HepG2 (cell line): ENCODE measurements around the gene BTRC. TPM values are rescaled to one million over a fixed set of nuclear protein-coding genes. Genes with fewer than 3 reads are reported as not detected.

ENCODE experiments used
- EED ChIP-seq: sonication (generic); formaldehyde crosslinking; IDR thresholded peaks from 2 replicates; pipeline ENCODE4 v1.5.0; 2020; ENCODE audit warnings: mild to moderate bottlenecking, missing genetic modification reagents
- HNF4A ChIP-seq: sonication (generic); formaldehyde crosslinking; IDR thresholded peaks from 2 replicates; pipeline ENCODE4 v1.4.0; 2020; ENCODE audit warnings: missing genetic modification reagents
- MAF1 ChIP-seq: sonication (generic); formaldehyde crosslinking; IDR thresholded peaks from 2 replicates; pipeline ENCODE4 v1.5.0; 2020; ENCODE audit warnings: missing genetic modification reagents, borderline replicate concordance
- MED8 ChIP-seq: sonication (generic); formaldehyde crosslinking; IDR thresholded peaks from 2 replicates; pipeline ENCODE4 v1.8.1; 2023; ENCODE audit warnings: mild to moderate bottlenecking, missing genetic modification reagents; ENCODE audit not compliant: insufficient replicate concordance
- SKI ChIP-seq: fragments of 450-650 bp; IDR thresholded peaks from one replicate; pipeline ENCODE4 v1.6.1; 2018; ENCODE audit warnings: mild to moderate bottlenecking; ENCODE audit not compliant: partially characterized antibody
- ZBTB49 ChIP-seq: sonication (generic); formaldehyde crosslinking; IDR thresholded peaks from 2 replicates; pipeline ENCODE4 v1.4.0; 2020; ENCODE audit warnings: missing genetic modification reagents, borderline replicate concordance
- ZNF124 ChIP-seq: sonication (generic); formaldehyde crosslinking; IDR thresholded peaks from 2 replicates; pipeline ENCODE4 v1.4.0; 2020; ENCODE audit warnings: missing genetic modification reagents
- ZNF136 ChIP-seq: sonication (generic); formaldehyde crosslinking; IDR thresholded peaks from 2 replicates; pipeline ENCODE4 v1.8.1; 2022; ENCODE audit warnings: low read depth, mild to moderate bottlenecking, moderate library complexity, missing genetic modification reagents
- ZNF20 ChIP-seq: sonication (generic); formaldehyde crosslinking; IDR thresholded peaks from 2 replicates; pipeline ENCODE4 v1.4.0; 2020; ENCODE audit warnings: mild to moderate bottlenecking, moderate library complexity, missing genetic modification reagents
- ZNF205 ChIP-seq: IDR thresholded peaks from 2 replicates; pipeline ENCODE4 v1.6.1; 2018; ENCODE audit warnings: missing biosample characterization, missing genetic modification reagents
- ZNF3 ChIP-seq: IDR thresholded peaks from 2 replicates; pipeline ENCODE4 v1.7.0; 2017; ENCODE audit warnings: inconsistent platforms
- ZNF333 ChIP-seq: sonication (generic); formaldehyde crosslinking; IDR thresholded peaks from 2 replicates; pipeline ENCODE4 v1.4.0; 2020; ENCODE audit warnings: mild to moderate bottlenecking, missing genetic modification reagents, borderline replicate concordance
- polyA plus RNA-seq, 8 experiments: library from polyadenylated mRNA; depleted of rRNA in 3 of 8; stranded (reverse) in 7 of 8; unstranded in 1 of 8; fragments of >200 nt; fragmentation: Illumina TruSeq in 4 of 8; extraction: Trizol in 4 of 8; gene quantifications; 2 replicates each; pipeline versions ENCODE4 v1.2.1 to v1.2.3, GENCODE V29; 2011 to 2016; ENCODE audit warnings: low read depth in 4 of 8, missing spikeins in 1 of 8, mixed read lengths in 1 of 8; ENCODE audit not compliant: insufficient read depth in 1 of 8
- total RNA-seq, 5 experiments: library from RNA; depleted of rRNA; stranded (reverse); fragments of >200 nt; fragmentation: Illumina TruSeq; extraction: Trizol; gene quantifications; 2 replicates each; pipeline ENCODE4 v1.2.3, GENCODE V29; 2016; ENCODE audit warnings: low read depth in 1 of 5
- TF ChIP-seq, protein P1 (sequence below): sonication (generic); formaldehyde crosslinking; conservative IDR thresholded peaks from 2 replicates; pipeline ENCODE4 v1.5.0; 2020; ENCODE audit warnings: missing genetic modification reagents
- TF ChIP-seq, protein P2 (sequence below): sonication (generic); formaldehyde crosslinking; IDR thresholded peaks from 2 replicates; pipeline ENCODE4 v1.4.0; 2020; ENCODE audit warnings: missing genetic modification reagents; ENCODE audit errors: not compliant biosample characterization
- TF ChIP-seq, protein P3 (sequence below): sonication (generic); formaldehyde crosslinking; IDR thresholded peaks from 2 replicates; pipeline ENCODE4 v1.8.0; 2022; ENCODE audit warnings: mild to moderate bottlenecking, missing genetic modification reagents; ENCODE audit not compliant: insufficient replicate concordance
- TF ChIP-seq, protein P4 (sequence below): sonication (generic); formaldehyde crosslinking; IDR thresholded peaks from 2 replicates; pipeline ENCODE4 v1.4.0; 2020; ENCODE audit warnings: missing genetic modification reagents

BTRC gene
- total and polyA plus RNA-seq, 2 of the 13 experiments (the other 11 are each of a cell fraction or from before 2014, with no cell fraction given) = 12.0 to 14.4 TPM

GRCh38 chr10:101354328-101355071 lies 535 bp downstream of the BTRC start (continued):
- TF ChIP-seq MAF1 (CRISPR knock-in tag) = no peak
- no peak for TF ChIP-seq SKI
- TF ChIP-seq HNF4A (CRISPR knock-in tag) = no peak
- TF ChIP-seq ZNF136 (CRISPR knock-in tag) = no peak
- TF ChIP-seq, protein P1, sequence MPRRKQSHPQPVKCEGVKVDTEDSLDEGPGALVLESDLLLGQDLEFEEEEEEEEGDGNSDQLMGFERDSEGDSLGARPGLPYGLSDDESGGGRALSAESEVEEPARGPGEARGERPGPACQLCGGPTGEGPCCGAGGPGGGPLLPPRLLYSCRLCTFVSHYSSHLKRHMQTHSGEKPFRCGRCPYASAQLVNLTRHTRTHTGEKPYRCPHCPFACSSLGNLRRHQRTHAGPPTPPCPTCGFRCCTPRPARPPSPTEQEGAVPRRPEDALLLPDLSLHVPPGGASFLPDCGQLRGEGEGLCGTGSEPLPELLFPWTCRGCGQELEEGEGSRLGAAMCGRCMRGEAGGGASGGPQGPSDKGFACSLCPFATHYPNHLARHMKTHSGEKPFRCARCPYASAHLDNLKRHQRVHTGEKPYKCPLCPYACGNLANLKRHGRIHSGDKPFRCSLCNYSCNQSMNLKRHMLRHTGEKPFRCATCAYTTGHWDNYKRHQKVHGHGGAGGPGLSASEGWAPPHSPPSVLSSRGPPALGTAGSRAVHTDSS (CRISPR knock-in tag) = no peak
- TF ChIP-seq ZNF3 = no peak
- TF ChIP-seq, protein P2, sequence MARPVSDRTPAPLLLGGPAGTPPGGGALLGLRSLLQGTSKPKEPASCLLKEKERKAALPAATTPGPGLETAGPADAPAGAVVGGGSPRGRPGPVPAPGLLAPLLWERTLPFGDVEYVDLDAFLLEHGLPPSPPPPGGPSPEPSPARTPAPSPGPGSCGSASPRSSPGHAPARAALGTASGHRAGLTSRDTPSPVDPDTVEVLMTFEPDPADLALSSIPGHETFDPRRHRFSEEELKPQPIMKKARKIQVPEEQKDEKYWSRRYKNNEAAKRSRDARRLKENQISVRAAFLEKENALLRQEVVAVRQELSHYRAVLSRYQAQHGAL (CRISPR knock-in tag) = no peak
- no peak for TF ChIP-seq ZNF124 (CRISPR knock-in tag)
- TF ChIP-seq, protein P3, sequence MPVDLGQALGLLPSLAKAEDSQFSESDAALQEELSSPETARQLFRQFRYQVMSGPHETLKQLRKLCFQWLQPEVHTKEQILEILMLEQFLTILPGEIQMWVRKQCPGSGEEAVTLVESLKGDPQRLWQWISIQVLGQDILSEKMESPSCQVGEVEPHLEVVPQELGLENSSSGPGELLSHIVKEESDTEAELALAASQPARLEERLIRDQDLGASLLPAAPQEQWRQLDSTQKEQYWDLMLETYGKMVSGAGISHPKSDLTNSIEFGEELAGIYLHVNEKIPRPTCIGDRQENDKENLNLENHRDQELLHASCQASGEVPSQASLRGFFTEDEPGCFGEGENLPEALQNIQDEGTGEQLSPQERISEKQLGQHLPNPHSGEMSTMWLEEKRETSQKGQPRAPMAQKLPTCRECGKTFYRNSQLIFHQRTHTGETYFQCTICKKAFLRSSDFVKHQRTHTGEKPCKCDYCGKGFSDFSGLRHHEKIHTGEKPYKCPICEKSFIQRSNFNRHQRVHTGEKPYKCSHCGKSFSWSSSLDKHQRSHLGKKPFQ = no peak
- no peak for TF ChIP-seq EED (CRISPR knock-in tag)
- TF ChIP-seq ZNF333 (CRISPR knock-in tag) = 0 out of 2 replicates have a peak, but pooled peaks have one; percentile 4
- TF ChIP-seq, protein P4, sequence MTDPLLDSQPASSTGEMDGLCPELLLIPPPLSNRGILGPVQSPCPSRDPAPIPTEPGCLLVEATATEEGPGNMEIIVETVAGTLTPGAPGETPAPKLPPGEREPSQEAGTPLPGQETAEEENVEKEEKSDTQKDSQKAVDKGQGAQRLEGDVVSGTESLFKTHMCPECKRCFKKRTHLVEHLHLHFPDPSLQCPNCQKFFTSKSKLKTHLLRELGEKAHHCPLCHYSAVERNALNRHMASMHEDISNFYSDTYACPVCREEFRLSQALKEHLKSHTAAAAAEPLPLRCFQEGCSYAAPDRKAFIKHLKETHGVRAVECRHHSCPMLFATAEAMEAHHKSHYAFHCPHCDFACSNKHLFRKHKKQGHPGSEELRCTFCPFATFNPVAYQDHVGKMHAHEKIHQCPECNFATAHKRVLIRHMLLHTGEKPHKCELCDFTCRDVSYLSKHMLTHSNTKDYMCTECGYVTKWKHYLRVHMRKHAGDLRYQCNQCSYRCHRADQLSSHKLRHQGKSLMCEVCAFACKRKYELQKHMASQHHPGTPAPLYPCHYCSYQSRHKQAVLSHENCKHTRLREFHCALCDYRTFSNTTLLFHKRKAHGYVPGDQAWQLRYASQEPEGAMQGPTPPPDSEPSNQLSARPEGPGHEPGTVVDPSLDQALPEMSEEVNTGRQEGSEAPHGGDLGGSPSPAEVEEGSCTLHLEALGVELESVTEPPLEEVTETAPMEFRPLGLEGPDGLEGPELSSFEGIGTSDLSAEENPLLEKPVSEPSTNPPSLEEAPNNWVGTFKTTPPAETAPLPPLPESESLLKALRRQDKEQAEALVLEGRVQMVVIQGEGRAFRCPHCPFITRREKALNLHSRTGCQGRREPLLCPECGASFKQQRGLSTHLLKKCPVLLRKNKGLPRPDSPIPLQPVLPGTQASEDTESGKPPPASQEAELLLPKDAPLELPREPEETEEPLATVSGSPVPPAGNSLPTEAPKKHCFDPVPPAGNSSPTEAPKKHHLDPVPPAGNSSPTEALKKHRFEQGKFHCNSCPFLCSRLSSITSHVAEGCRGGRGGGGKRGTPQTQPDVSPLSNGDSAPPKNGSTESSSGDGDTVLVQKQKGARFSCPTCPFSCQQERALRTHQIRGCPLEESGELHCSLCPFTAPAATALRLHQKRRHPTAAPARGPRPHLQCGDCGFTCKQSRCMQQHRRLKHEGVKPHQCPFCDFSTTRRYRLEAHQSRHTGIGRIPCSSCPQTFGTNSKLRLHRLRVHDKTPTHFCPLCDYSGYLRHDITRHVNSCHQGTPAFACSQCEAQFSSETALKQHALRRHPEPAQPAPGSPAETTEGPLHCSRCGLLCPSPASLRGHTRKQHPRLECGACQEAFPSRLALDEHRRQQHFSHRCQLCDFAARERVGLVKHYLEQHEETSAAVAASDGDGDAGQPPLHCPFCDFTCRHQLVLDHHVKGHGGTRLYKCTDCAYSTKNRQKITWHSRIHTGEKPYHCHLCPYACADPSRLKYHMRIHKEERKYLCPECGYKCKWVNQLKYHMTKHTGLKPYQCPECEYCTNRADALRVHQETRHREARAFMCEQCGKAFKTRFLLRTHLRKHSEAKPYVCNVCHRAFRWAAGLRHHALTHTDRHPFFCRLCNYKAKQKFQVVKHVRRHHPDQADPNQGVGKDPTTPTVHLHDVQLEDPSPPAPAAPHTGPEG (CRISPR knock-in tag) = peak; percentile 69; the same call in 1 of the 2 replicates
- TF ChIP-seq MED8 (CRISPR knock-in tag) = peak; percentile 9
- no peak; the same call in 1 of the 2 replicates for TF ChIP-seq ZNF205 (CRISPR knock-in tag)
- no peak for TF ChIP-seq ZNF20 (CRISPR knock-in tag)
- no peak for TF ChIP-seq ZBTB49 (CRISPR knock-in tag)
